GM23338 (cell line): ENCODE data around the gene ROBO3. TPM values are rescaled to one million over a fixed set of nuclear protein-coding genes. Genes with fewer than 3 reads are reported as not detected.

Experiments used
- ATAC-seq: fragments of 200-7000 bp; cut with Tn5 transposase; 3 replicates; pipeline ENCODE4 v1.9.1; 2020
- DNase-seq: peaks from one replicate; pipeline ENCODE4 v3.0.0-alpha.2; 2015; ENCODE audit warnings: low spot score
- H2AFZ ChIP-seq: fragments of 200-600 bp; sonication (generic); 2 replicates; pipeline ENCODE4 v1.8.0; 2016; ENCODE audit warnings: antibody characterized with exemption, mild to moderate bottlenecking, moderate library complexity
- H3F3A ChIP-seq: fragments of 200-600 bp; sonication (generic); replicated peaks from 2 replicates; pipeline ENCODE4 v1.8.0; 2017; ENCODE audit warnings: antibody characterized with exemption, mixed run types, low read depth
- H3K27ac ChIP-seq: fragments of 200-600 bp; sonication (generic); 2 replicates; pipeline ENCODE4 v1.6.1; 2016; ENCODE audit warnings: low read depth
- H3K27me3 ChIP-seq: fragments of 200-600 bp; sonication (generic); 2 replicates; pipeline ENCODE4 v1.8.0; 2016; ENCODE audit warnings: mild to moderate bottlenecking, mixed run types, moderate library complexity; ENCODE audit not compliant: insufficient read depth
- H3K36me3 ChIP-seq: fragments of 200-600 bp; sonication (generic); 2 replicates; pipeline ENCODE4 v1.8.0; 2016; ENCODE audit warnings: mild to moderate bottlenecking; ENCODE audit not compliant: insufficient read depth
- H3K4me1 ChIP-seq: fragments of 200-600 bp; sonication (generic); 2 replicates; pipeline ENCODE4 v1.8.0; 2016; ENCODE audit warnings: mild to moderate bottlenecking, moderate library complexity; ENCODE audit not compliant: insufficient read depth
- H3K4me2 ChIP-seq: fragments of 200-600 bp; sonication (generic); 2 replicates; pipeline ENCODE4 v1.7.1; 2017; ENCODE audit warnings: mixed run types
- H3K4me3 ChIP-seq: fragments of 200-600 bp; sonication (generic); 2 replicates; pipeline ENCODE4 v1.6.1; 2016; ENCODE audit warnings: mixed run types
- H3K79me2 ChIP-seq: fragments of 200-600 bp; sonication (generic); replicated peaks from 2 replicates; pipeline ENCODE4 v1.8.0; 2017; ENCODE audit warnings: mild to moderate bottlenecking; ENCODE audit not compliant: insufficient read depth
- H3K9me2 ChIP-seq: fragments of 200-600 bp; sonication (generic); 2 replicates; pipeline ENCODE4 v1.8.0; 2017; ENCODE audit not compliant: insufficient read depth
- H4K20me1 ChIP-seq: fragments of 200-600 bp; sonication (generic); replicated peaks from 2 replicates; pipeline ENCODE4 v1.8.0; 2017; ENCODE audit warnings: mild to moderate bottlenecking; ENCODE audit not compliant: insufficient read depth
- H3K27ac Mint-ChIP-seq: 2 replicates; pipeline ENCODE4 v1.8.0; 2020; ENCODE audit warnings: inconsistent platforms, mild to moderate bottlenecking, moderate library complexity, mixed read lengths
- H3K27me3 Mint-ChIP-seq: 3 replicates; pipeline ENCODE4 v1.8.0; 2022; ENCODE audit warnings: low read depth, mild to moderate bottlenecking, moderate library complexity, mixed read lengths, inconsistent platforms; ENCODE audit not compliant: insufficient read depth, poor library complexity
- H3K36me3 Mint-ChIP-seq: 3 replicates; pipeline ENCODE4 v1.8.0; 2021; ENCODE audit warnings: low read depth, mild to moderate bottlenecking, inconsistent platforms, moderate library complexity, mixed read lengths
- H3K4me1 Mint-ChIP-seq: 3 replicates; pipeline ENCODE4 v1.8.0; 2020; ENCODE audit warnings: mild to moderate bottlenecking, inconsistent platforms, mixed read lengths
- H3K4me3 Mint-ChIP-seq: 3 replicates; pipeline ENCODE4 v1.8.0; 2021; ENCODE audit warnings: moderate library complexity, mild to moderate bottlenecking, inconsistent platforms, mixed read lengths
- H3K9me3 Mint-ChIP-seq: 3 replicates; pipeline ENCODE4 v1.8.0; 2020; ENCODE audit warnings: moderate library complexity, mild to moderate bottlenecking, inconsistent platforms, mixed read lengths
- CREB1 ChIP-seq: fragments of 250-450 bp; sonication (Bioruptor Pico); IDR thresholded peaks from 2 replicates; pipeline ENCODE4 v1.5.0; 2020; ENCODE audit warnings: low read depth, mild to moderate bottlenecking, moderate library complexity
- EZH2 ChIP-seq: fragments of 200-600 bp; sonication (generic); IDR thresholded peaks from one replicate; pipeline ENCODE4 v1.8.0; 2017; ENCODE audit warnings: antibody characterized with exemption, mild to moderate bottlenecking, low read depth; ENCODE audit not compliant: unreplicated experiment
- EZH2phosphoT487 ChIP-seq: fragments of 200-600 bp; sonication (generic); IDR thresholded peaks from one replicate; pipeline ENCODE4 v1.8.1; 2018; ENCODE audit warnings: antibody characterized with exemption; ENCODE audit not compliant: unreplicated experiment
- JUNB ChIP-seq: IDR thresholded peaks from one replicate; pipeline ENCODE4 v1.6.1; 2016; ENCODE audit warnings: antibody characterized with exemption; ENCODE audit not compliant: unreplicated experiment
- NANOG ChIP-seq: IDR thresholded peaks from 2 replicates; pipeline ENCODE4 v1.6.1; 2016; ENCODE audit warnings: antibody characterized with exemption, borderline replicate concordance
- POLR2AphosphoS5 ChIP-seq: IDR thresholded peaks from 2 replicates; pipeline ENCODE4 v1.6.1; 2016; ENCODE audit warnings: antibody characterized with exemption, low read depth
- STAT1 ChIP-seq: IDR thresholded peaks from one replicate; pipeline ENCODE4 v1.6.1; 2016; ENCODE audit warnings: antibody characterized with exemption; ENCODE audit not compliant: unreplicated experiment
- ZNF114 ChIP-seq: fragments of 250-450 bp; sonication (Bioruptor Pico); IDR thresholded peaks from 2 replicates; pipeline ENCODE4 v1.5.0; 2020; ENCODE audit warnings: mild to moderate bottlenecking, moderate library complexity
- ZNF331 ChIP-seq: fragments of 250-450 bp; sonication (Bioruptor Pico); IDR thresholded peaks from 2 replicates; pipeline ENCODE4 v1.5.0; 2020; ENCODE audit warnings: low read depth, mild to moderate bottlenecking, moderate library complexity
- polyA plus RNA-seq: library from polyadenylated mRNA; unstranded; fragments of >200 nt; fragmentation: Nextera tagmentation; extraction: Ambion mirVana; gene quantifications from 2 replicates; pipeline ENCODE4 v1.2.1, GENCODE V29; 2016
- total RNA-seq: library from RNA; depleted of rRNA; stranded (reverse); fragments of >200 nt; shearing (Covaris generic); gene quantifications from 2 replicates; pipeline ENCODE4 v1.2.3, GENCODE V29; 2014
- TF ChIP-seq, protein P1 (sequence below): IDR thresholded peaks from one replicate; pipeline ENCODE4 v1.6.1; 2018; ENCODE audit warnings: antibody characterized with exemption; ENCODE audit not compliant: unreplicated experiment
- TF ChIP-seq, protein P2 (sequence below): fragments of 250-450 bp; sonication (Bioruptor Pico); IDR thresholded peaks from 2 replicates; pipeline ENCODE4 v1.5.0; 2020; ENCODE audit warnings: mild to moderate bottlenecking, moderate library complexity
- TF ChIP-seq, protein P3 (sequence below), 2 experiments: fragments of 200-600 bp in 1 of 2; sonication (generic) in 1 of 2; conservative IDR thresholded peaks; 2 replicates each; pipeline versions ENCODE4 v1.5.1 to v1.6.1; 2016 to 2017; ENCODE audit warnings: antibody characterized with exemption in 2 of 2, low read depth in 2 of 2, mild to moderate bottlenecking in 2 of 2, moderate library complexity in 1 of 2
- TF ChIP-seq, protein P4 (sequence below): IDR thresholded peaks from 2 replicates; pipeline ENCODE4 v1.6.1; 2016; ENCODE audit warnings: antibody characterized with exemption

Gene ROBO3
- total and polyA plus RNA-seq, 2 experiments from 2014 or later = 17.0 to 21.4 TPM

DNA sequence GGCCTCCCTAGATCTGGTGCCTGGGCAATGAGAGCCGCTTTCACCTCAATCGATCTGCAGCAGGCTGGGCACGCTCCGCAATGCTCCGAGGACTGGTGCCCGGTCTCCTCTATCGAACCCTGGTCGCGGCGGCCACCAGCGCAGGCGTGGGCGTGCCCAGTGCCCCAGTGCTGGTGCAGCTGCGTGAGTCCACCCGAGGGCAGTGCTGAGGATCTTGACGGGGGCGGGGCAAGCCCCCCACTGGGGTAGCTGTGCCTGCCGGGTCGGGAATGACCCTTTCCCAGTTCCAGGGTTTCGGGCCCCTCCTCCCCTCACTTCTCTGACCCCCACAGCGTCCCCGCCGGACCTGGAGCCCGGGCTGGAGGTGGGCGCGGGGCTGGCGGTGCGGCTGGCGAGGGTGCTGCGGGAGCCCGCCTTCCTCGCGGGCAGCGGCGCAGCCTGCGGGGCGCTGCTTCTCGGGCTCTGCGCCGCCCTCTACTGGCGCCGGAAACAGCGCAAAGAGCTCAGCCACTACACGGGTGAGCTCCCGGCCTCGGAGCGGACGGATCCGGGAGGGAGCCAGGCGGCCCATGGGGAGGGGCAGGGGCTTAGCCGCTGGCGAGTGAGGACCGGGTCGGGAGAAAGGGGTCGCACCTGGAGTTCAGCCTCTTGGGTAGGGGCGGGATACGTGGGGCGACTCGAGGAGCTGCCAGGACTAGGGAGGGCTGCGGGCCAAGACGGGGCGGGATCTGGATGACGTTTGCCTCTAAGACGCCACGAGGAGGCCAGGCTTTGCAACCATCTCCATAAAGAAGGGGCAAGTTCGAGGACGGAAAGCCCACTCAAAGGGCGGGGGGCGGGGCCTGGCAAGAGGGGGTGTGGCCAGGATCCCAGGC, 10.9 kb downstream of the ROBO3 start:
- no peaks in the 10 kb centered on the region for H3F3A ChIP-seq
- H3K9me3 Mint-ChIP-seq = no peaks in the 10 kb centered on the region
- no peaks in the 10 kb centered on the region for H3K36me3 ChIP-seq
- no peaks in the 10 kb centered on the region for H3K36me3 Mint-ChIP-seq
- H3K27ac ChIP-seq = no peak overlapping the region
- H3K27me3 Mint-ChIP-seq = peaks cover 65% of the 10 kb centered on the region
- peak overlapping the region; percentile 92 for H3K27ac Mint-ChIP-seq
- peak overlapping the region; percentile 88 for H3K4me3 Mint-ChIP-seq
- H3K4me1 Mint-ChIP-seq = peaks cover 31% of the 10 kb centered on the region
- ATAC-seq (peak; percentile 82), DNase-seq (peak; percentile 94)
- peak overlapping the region; percentile 94 for H2AFZ ChIP-seq
- peaks cover 62% of the 10 kb centered on the region for H3K27me3 ChIP-seq
- peaks cover 13% of the 10 kb centered on the region; the same call in 1 of the 2 replicates for H3K4me1 ChIP-seq
- peak overlapping the region; percentile 82 for H3K4me2 ChIP-seq
- peak overlapping the region; percentile 79 for H3K4me3 ChIP-seq
- no peaks in the 10 kb centered on the region for H3K9me2 ChIP-seq
- H4K20me1 ChIP-seq = no peaks in the 10 kb centered on the region
- TF ChIP-seq JUNB = no peak
- no peak for TF ChIP-seq STAT1
- TF ChIP-seq, protein P1, sequence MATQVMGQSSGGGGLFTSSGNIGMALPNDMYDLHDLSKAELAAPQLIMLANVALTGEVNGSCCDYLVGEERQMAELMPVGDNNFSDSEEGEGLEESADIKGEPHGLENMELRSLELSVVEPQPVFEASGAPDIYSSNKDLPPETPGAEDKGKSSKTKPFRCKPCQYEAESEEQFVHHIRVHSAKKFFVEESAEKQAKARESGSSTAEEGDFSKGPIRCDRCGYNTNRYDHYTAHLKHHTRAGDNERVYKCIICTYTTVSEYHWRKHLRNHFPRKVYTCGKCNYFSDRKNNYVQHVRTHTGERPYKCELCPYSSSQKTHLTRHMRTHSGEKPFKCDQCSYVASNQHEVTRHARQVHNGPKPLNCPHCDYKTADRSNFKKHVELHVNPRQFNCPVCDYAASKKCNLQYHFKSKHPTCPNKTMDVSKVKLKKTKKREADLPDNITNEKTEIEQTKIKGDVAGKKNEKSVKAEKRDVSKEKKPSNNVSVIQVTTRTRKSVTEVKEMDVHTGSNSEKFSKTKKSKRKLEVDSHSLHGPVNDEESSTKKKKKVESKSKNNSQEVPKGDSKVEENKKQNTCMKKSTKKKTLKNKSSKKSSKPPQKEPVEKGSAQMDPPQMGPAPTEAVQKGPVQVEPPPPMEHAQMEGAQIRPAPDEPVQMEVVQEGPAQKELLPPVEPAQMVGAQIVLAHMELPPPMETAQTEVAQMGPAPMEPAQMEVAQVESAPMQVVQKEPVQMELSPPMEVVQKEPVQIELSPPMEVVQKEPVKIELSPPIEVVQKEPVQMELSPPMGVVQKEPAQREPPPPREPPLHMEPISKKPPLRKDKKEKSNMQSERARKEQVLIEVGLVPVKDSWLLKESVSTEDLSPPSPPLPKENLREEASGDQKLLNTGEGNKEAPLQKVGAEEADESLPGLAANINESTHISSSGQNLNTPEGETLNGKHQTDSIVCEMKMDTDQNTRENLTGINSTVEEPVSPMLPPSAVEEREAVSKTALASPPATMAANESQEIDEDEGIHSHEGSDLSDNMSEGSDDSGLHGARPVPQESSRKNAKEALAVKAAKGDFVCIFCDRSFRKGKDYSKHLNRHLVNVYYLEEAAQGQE = no peak
- TF ChIP-seq, protein P2, sequence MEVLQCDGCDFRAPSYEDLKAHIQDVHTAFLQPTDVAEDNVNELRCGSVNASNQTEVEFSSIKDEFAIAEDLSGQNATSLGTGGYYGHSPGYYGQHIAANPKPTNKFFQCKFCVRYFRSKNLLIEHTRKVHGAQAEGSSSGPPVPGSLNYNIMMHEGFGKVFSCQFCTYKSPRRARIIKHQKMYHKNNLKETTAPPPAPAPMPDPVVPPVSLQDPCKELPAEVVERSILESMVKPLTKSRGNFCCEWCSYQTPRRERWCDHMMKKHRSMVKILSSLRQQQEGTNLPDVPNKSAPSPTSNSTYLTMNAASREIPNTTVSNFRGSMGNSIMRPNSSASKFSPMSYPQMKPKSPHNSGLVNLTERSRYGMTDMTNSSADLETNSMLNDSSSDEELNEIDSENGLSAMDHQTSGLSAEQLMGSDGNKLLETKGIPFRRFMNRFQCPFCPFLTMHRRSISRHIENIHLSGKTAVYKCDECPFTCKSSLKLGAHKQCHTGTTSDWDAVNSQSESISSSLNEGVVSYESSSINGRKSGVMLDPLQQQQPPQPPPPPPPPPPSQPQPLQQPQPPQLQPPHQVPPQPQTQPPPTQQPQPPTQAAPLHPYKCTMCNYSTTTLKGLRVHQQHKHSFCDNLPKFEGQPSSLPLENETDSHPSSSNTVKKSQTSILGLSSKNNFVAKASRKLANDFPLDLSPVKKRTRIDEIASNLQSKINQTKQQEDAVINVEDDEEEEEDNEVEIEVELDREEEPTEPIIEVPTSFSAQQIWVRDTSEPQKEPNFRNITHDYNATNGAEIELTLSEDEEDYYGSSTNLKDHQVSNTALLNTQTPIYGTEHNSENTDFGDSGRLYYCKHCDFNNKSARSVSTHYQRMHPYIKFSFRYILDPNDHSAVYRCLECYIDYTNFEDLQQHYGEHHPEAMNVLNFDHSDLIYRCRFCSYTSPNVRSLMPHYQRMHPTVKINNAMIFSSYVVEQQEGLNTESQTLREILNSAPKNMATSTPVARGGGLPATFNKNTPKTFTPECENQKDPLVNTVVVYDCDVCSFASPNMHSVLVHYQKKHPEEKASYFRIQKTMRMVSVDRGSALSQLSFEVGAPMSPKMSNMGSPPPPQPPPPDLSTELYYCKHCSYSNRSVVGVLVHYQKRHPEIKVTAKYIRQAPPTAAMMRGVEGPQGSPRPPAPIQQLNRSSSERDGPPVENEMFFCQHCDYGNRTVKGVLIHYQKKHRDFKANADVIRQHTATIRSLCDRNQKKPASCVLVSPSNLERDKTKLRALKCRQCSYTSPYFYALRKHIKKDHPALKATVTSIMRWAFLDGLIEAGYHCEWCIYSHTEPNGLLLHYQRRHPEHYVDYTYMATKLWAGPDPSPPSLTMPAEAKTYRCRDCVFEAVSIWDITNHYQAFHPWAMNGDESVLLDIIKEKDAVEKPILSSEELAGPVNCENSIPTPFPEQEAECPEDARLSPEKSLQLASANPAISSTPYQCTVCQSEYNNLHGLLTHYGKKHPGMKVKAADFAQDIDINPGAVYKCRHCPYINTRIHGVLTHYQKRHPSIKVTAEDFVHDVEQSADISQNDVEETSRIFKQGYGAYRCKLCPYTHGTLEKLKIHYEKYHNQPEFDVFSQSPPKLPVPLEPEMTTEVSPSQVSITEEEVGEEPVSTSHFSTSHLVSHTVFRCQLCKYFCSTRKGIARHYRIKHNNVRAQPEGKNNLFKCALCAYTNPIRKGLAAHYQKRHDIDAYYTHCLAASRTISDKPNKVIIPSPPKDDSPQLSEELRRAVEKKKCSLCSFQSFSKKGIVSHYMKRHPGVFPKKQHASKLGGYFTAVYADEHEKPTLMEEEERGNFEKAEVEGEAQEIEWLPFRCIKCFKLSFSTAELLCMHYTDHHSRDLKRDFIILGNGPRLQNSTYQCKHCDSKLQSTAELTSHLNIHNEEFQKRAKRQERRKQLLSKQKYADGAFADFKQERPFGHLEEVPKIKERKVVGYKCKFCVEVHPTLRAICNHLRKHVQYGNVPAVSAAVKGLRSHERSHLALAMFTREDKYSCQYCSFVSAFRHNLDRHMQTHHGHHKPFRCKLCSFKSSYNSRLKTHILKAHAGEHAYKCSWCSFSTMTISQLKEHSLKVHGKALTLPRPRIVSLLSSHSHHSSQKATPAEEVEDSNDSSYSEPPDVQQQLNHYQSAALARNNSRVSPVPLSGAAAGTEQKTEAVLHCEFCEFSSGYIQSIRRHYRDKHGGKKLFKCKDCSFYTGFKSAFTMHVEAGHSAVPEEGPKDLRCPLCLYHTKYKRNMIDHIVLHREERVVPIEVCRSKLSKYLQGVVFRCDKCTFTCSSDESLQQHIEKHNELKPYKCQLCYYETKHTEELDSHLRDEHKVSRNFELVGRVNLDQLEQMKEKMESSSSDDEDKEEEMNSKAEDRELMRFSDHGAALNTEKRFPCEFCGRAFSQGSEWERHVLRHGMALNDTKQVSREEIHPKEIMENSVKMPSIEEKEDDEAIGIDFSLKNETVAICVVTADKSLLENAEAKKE (CRISPR knock-in tag) = no peak
- TF ChIP-seq, protein P3, sequence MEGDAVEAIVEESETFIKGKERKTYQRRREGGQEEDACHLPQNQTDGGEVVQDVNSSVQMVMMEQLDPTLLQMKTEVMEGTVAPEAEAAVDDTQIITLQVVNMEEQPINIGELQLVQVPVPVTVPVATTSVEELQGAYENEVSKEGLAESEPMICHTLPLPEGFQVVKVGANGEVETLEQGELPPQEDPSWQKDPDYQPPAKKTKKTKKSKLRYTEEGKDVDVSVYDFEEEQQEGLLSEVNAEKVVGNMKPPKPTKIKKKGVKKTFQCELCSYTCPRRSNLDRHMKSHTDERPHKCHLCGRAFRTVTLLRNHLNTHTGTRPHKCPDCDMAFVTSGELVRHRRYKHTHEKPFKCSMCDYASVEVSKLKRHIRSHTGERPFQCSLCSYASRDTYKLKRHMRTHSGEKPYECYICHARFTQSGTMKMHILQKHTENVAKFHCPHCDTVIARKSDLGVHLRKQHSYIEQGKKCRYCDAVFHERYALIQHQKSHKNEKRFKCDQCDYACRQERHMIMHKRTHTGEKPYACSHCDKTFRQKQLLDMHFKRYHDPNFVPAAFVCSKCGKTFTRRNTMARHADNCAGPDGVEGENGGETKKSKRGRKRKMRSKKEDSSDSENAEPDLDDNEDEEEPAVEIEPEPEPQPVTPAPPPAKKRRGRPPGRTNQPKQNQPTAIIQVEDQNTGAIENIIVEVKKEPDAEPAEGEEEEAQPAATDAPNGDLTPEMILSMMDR (conservative IDR thresholded peaks at IDR 0.05; ENCODE audit: low read depth in 2 of 2) = peak; percentile 54 to 69
- no peak for TF ChIP-seq NANOG
- peak; percentile 32 for TF ChIP-seq EZH2
- peak; percentile 62 for TF ChIP-seq POLR2AphosphoS5
- no peak for TF ChIP-seq ZNF114 (CRISPR knock-in tag)
- TF ChIP-seq CREB1 = peak; percentile 43
- no peak for TF ChIP-seq EZH2phosphoT487
- TF ChIP-seq ZNF331 (CRISPR knock-in tag) = no peak
- TF ChIP-seq, protein P4, sequence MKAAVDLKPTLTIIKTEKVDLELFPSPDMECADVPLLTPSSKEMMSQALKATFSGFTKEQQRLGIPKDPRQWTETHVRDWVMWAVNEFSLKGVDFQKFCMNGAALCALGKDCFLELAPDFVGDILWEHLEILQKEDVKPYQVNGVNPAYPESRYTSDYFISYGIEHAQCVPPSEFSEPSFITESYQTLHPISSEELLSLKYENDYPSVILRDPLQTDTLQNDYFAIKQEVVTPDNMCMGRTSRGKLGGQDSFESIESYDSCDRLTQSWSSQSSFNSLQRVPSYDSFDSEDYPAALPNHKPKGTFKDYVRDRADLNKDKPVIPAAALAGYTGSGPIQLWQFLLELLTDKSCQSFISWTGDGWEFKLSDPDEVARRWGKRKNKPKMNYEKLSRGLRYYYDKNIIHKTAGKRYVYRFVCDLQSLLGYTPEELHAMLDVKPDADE = no peak; the same call in 1 of the 2 replicates
- no peaks in the 10 kb centered on the region for H3K79me2 ChIP-seq
